Upper lobe of left lung (tissue), 4 donors: ENCODE measurements around the gene NR3C2.

Experiments
- CTCF ChIP-seq, 6 experiments: fragments of 450-650 bp in 4 of 6; fragments of 200-600 bp in 2 of 6; sonication (generic) in 2 of 6; IDR thresholded peaks; one replicate each; pipeline ENCODE4 v1.5.1; 2016 to 2019; ENCODE audit warnings: antibody characterized with exemption in 6 of 6
- POLR2A ChIP-seq, 4 donors: fragments of 450-650 bp; IDR thresholded peaks; one replicate each; pipeline ENCODE4 v1.5.1; 2016 to 2017; ENCODE audit warnings: antibody characterized with exemption in 4 of 4, mild to moderate bottlenecking in 2 of 4

GRCh38 chr4:148094149-148094548 is 348.1 kb downstream of the NR3C2 start:
- TF ChIP-seq CTCF (IDR thresholded peaks at IDR 0.05), result no peak
- TF ChIP-seq POLR2A (IDR thresholded peaks at IDR 0.05), result no peak
